ENCODE results near the gene DKK2. TPM values are rescaled to one million over a fixed set of nuclear protein-coding genes. Genes with fewer than 3 reads are reported as not detected.

Gene DKK2
- polyA plus RNA-seq, 2 of the 4 experiments (the other 2 are of a cell fraction), result not detected

- 4% methylated on average over 1 of the region's 1 CpG for WGBS (ENCODE audit: missing lambda C conversion rate)
- Histone ChIP-seq H3K27ac (no peak overlapping the region), H3K4me3 (no peak overlapping the region), H3K9me3 (no peaks in the 10 kb centered on the region), H3K4me1 (no peaks in the 10 kb centered on the region), H3K4me2 (no peak overlapping the region)
- ChIA-PET POLR2A (no interaction called here), CTCF (no interaction called here)
- FAIRE-seq, result no peak
- ATAC-seq, result no peak
- TF ChIP-seq EHMT2 (IDR thresholded peaks at IDR 0.05; ENCODE audit: low read depth), result no peak
- no peak for TF ChIP-seq E2F6 (IDR thresholded peaks at IDR 0.05; ENCODE audit: borderline replicate concordance, low read depth)
- no peak for TF ChIP-seq NR3C1 (IDR thresholded peaks at IDR 0.05)
- TF ChIP-seq FOSB (CRISPR knock-in tag; IDR thresholded peaks at IDR 0.05), result no peak
- no peak for TF ChIP-seq KDM1A (IDR thresholded peaks at IDR 0.05; ENCODE audit: low read depth)
- TF ChIP-seq PHF8 (IDR thresholded peaks at IDR 0.05; ENCODE audit: borderline replicate concordance, low read depth), result no peak
- TF ChIP-seq TP53 (CRISPR knock-in tag; IDR thresholded peaks at IDR 0.05), result no peak
- no peak for TF ChIP-seq POLR2AphosphoS2 (conservative IDR thresholded peaks at IDR 0.05; ENCODE audit: low read length)
- TF ChIP-seq MAFK (IDR thresholded peaks at IDR 0.05; ENCODE audit: partially characterized antibody), result no peak
- no peak for TF ChIP-seq HOXB5 (CRISPR knock-in tag; IDR thresholded peaks at IDR 0.05)
- no peak for TF ChIP-seq ELK1 (IDR thresholded peaks at IDR 0.05; ENCODE audit: low read depth, low read length)
- TF ChIP-seq MYC (IDR thresholded peaks at IDR 0.05; ENCODE audit: borderline replicate concordance, low read length), result no peak
- no peak for TF ChIP-seq CHD2 (IDR thresholded peaks at IDR 0.05; ENCODE audit: low read length, partially characterized antibody)
- DNase-seq (ENCODE audit: low read depth in 1 of 2, low spot score in 1 of 2), result no peak
Observed at GRCh38 chr4:107068116-107068515, 32.0 kb upstream of the DKK2 start.

GRCh38 chr4:107066621-107067020, 30.5 kb upstream of the DKK2 start:
- TF ChIP-seq SMC3 (IDR thresholded peaks at IDR 0.05), result no peak
- TF ChIP-seq ZSCAN20 (CRISPR knock-in tag; IDR thresholded peaks at IDR 0.05), result no peak
- TF ChIP-seq SREBF2 (IDR thresholded peaks at IDR 0.05), result no peak
- WGBS (ENCODE audit: missing lambda C conversion rate), result 0% methylated on average over 1 of the region's 1 CpG
- Histone ChIP-seq H3K4me2 (no peak overlapping the region), H3K9me3 (no peaks in the 10 kb centered on the region), H3K4me3 (no peak overlapping the region), H3K27ac (no peak overlapping the region), H3K4me1 (no peaks in the 10 kb centered on the region)
- FAIRE-seq (no peak), ATAC-seq (no peak), DNase-seq (ENCODE audit: low read depth in 1 of 2, low spot score in 1 of 2) (no peak)
- ChIA-PET CTCF (no interaction called here), POLR2A (no interaction called here)

- Histone ChIP-seq H3K27ac (no peak overlapping the region), H3K9me3 (no peaks in the 10 kb centered on the region), H3K4me3 (no peak overlapping the region), H3K4me2 (no peak overlapping the region), H3K4me1 (no peaks in the 10 kb centered on the region)
- no peak for TF ChIP-seq HOXB13 (CRISPR knock-in tag; IDR thresholded peaks at IDR 0.05; ENCODE audit: low read depth)
- no peak for TF ChIP-seq GATA3 (IDR thresholded peaks at IDR 0.05; ENCODE audit: borderline replicate concordance)
- no peak for TF ChIP-seq POLR2A (IDR thresholded peaks at IDR 0.05; ENCODE audit: low read length)
- TF ChIP-seq RCOR1 (IDR thresholded peaks at IDR 0.05; ENCODE audit: low read depth, low read length), result no peak
- no peak for TF ChIP-seq USF2 (IDR thresholded peaks at IDR 0.05)
- no peak for TF ChIP-seq ATOH8 (CRISPR knock-in tag; IDR thresholded peaks at IDR 0.05; ENCODE audit: low read depth)
- TF ChIP-seq RFX5 (IDR thresholded peaks at IDR 0.05), result no peak
- TF ChIP-seq MYC (IDR thresholded peaks at IDR 0.05; ENCODE audit: borderline replicate concordance, low read length), result no peak
- FAIRE-seq (no peak), ATAC-seq (no peak), DNase-seq (ENCODE audit: low read depth in 1 of 2, low spot score in 1 of 2) (no peak)
- POLR2A ChIA-PET, result no interaction called here
- CTCF ChIA-PET, result no interaction called here
Observed at GRCh38 chr4:107065201-107065600, 29.1 kb upstream of the DKK2 start.

All from A549 (cell line).